ENCODE data around the gene SORL1.

SORL1 gene

GRCh38 chr11:121458551-121458950 lies 6.4 kb downstream of the SORL1 start:
- TF ChIP-seq TAF1 (IDR thresholded peaks at IDR 0.05; ENCODE audit: borderline replicate concordance, low read depth, low read length) (no peak), POLR2AphosphoS5 (IDR thresholded peaks at IDR 0.05; ENCODE audit: low read depth, low read length) (no peak), POLR2A (IDR thresholded peaks at IDR 0.05; ENCODE audit: low read depth, low read length) (no peak)
- DNase-seq (ENCODE audit: insufficient read length): no peak
- peak; percentile 36 for FAIRE-seq

GRCh38 chr11:121459413-121460017 lies 7.4 kb downstream of the SORL1 start:
- peak; percentile 89 for FAIRE-seq
- no peak for DNase-seq (ENCODE audit: insufficient read length)
- TF ChIP-seq TAF1 (IDR thresholded peaks at IDR 0.05; ENCODE audit: borderline replicate concordance, low read depth, low read length) (no peak), POLR2AphosphoS5 (IDR thresholded peaks at IDR 0.05; ENCODE audit: low read depth, low read length) (no peak), POLR2A (IDR thresholded peaks at IDR 0.05; ENCODE audit: low read depth, low read length) (no peak)

- TF ChIP-seq TAF1 (IDR thresholded peaks at IDR 0.05; ENCODE audit: borderline replicate concordance, low read depth, low read length): no peak
- TF ChIP-seq POLR2A (IDR thresholded peaks at IDR 0.05; ENCODE audit: low read depth, low read length): no peak
- no peak for TF ChIP-seq POLR2AphosphoS5 (IDR thresholded peaks at IDR 0.05; ENCODE audit: low read depth, low read length)
- no peak for DNase-seq (ENCODE audit: insufficient read length)
- FAIRE-seq: no peak
These were observed 8.9 kb downstream of the SORL1 start for GRCh38 chr11:121460941-121461514.

- peak; percentile 93 for FAIRE-seq
- no peak for DNase-seq (ENCODE audit: insufficient read length)
- TF ChIP-seq POLR2A (IDR thresholded peaks at IDR 0.05; ENCODE audit: low read depth, low read length) (no peak), TAF1 (IDR thresholded peaks at IDR 0.05; ENCODE audit: borderline replicate concordance, low read depth, low read length) (no peak), POLR2AphosphoS5 (IDR thresholded peaks at IDR 0.05; ENCODE audit: low read depth, low read length) (no peak)
These were observed 9.7 kb downstream of the SORL1 start for GRCh38 chr11:121461843-121462242.

- DNase-seq (ENCODE audit: insufficient read length) (no peak), FAIRE-seq (no peak)
- TF ChIP-seq TAF1 (IDR thresholded peaks at IDR 0.05; ENCODE audit: borderline replicate concordance, low read depth, low read length): no peak
- TF ChIP-seq POLR2AphosphoS5 (IDR thresholded peaks at IDR 0.05; ENCODE audit: low read depth, low read length): no peak
- no peak; the same call in 1 of the 2 replicates for TF ChIP-seq POLR2A (IDR thresholded peaks at IDR 0.05; ENCODE audit: low read depth, low read length)
These were observed 11.7 kb downstream of the SORL1 start for GRCh38 chr11:121463689-121464335.

- peak; percentile 60; the same call in 1 of the 2 replicates for TF ChIP-seq POLR2AphosphoS5 (IDR thresholded peaks at IDR 0.05; ENCODE audit: low read depth, low read length)
- TF ChIP-seq POLR2A (IDR thresholded peaks at IDR 0.05; ENCODE audit: low read depth, low read length): no peak; the same call in 1 of the 2 replicates
- DNase-seq (ENCODE audit: insufficient read length) (peak; percentile 42), FAIRE-seq (no peak)
These were observed 12.3 kb downstream of the SORL1 start for GRCh38 chr11:121464352-121464946.

GRCh38 chr11:121465709-121466062 lies 13.6 kb downstream of the SORL1 start:
- no peak for DNase-seq (ENCODE audit: insufficient read length)
- FAIRE-seq: no peak
- TF ChIP-seq TAF1 (IDR thresholded peaks at IDR 0.05; ENCODE audit: borderline replicate concordance, low read depth, low read length): no peak
- no peak for TF ChIP-seq POLR2A (IDR thresholded peaks at IDR 0.05; ENCODE audit: low read depth, low read length)
- no peak for TF ChIP-seq POLR2AphosphoS5 (IDR thresholded peaks at IDR 0.05; ENCODE audit: low read depth, low read length)

- TF ChIP-seq POLR2AphosphoS5 (IDR thresholded peaks at IDR 0.05; ENCODE audit: low read depth, low read length) (no peak), TAF1 (IDR thresholded peaks at IDR 0.05; ENCODE audit: borderline replicate concordance, low read depth, low read length) (no peak), POLR2A (IDR thresholded peaks at IDR 0.05; ENCODE audit: low read depth, low read length) (no peak)
- DNase-seq (ENCODE audit: insufficient read length): no peak
- FAIRE-seq: peak; percentile 97
These were observed 14.1 kb downstream of the SORL1 start for GRCh38 chr11:121466063-121466794.

GRCh38 chr11:121467471-121467870 lies 15.4 kb downstream of the SORL1 start:
- TF ChIP-seq POLR2A (IDR thresholded peaks at IDR 0.05; ENCODE audit: low read depth, low read length): no peak
- no peak for TF ChIP-seq TAF1 (IDR thresholded peaks at IDR 0.05; ENCODE audit: borderline replicate concordance, low read depth, low read length)
- no peak for TF ChIP-seq POLR2AphosphoS5 (IDR thresholded peaks at IDR 0.05; ENCODE audit: low read depth, low read length)
- DNase-seq (ENCODE audit: insufficient read length) (no peak), FAIRE-seq (no peak)

- DNase-seq (ENCODE audit: insufficient read length) (peak; percentile 68), FAIRE-seq (peak; percentile 98)
- peak; percentile 44; the same call in 1 of the 2 replicates for TF ChIP-seq TAF1 (IDR thresholded peaks at IDR 0.05; ENCODE audit: borderline replicate concordance, low read depth, low read length)
- TF ChIP-seq POLR2A (IDR thresholded peaks at IDR 0.05; ENCODE audit: low read depth, low read length): peak; percentile 48
- TF ChIP-seq POLR2AphosphoS5 (IDR thresholded peaks at IDR 0.05; ENCODE audit: low read depth, low read length): peak; percentile 59; the same call in 1 of the 2 replicates
These were observed 15.9 kb downstream of the SORL1 start for GRCh38 chr11:121467965-121468364.

GRCh38 chr11:121469910-121470309 lies 17.8 kb downstream of the SORL1 start:
- no peak for FAIRE-seq
- no peak for DNase-seq (ENCODE audit: insufficient read length)
- TF ChIP-seq TAF1 (IDR thresholded peaks at IDR 0.05; ENCODE audit: borderline replicate concordance, low read depth, low read length): no peak
- no peak for TF ChIP-seq POLR2AphosphoS5 (IDR thresholded peaks at IDR 0.05; ENCODE audit: low read depth, low read length)
- no peak for TF ChIP-seq POLR2A (IDR thresholded peaks at IDR 0.05; ENCODE audit: low read depth, low read length)
